K562 (cell line): Measurements from ENCODE around the gene C3AR1. TPM values are rescaled to one million over a fixed set of nuclear protein-coding genes. Genes with fewer than 3 reads are reported as not detected.

Source experiments
- CBX2 ChIP-seq: fragments of 200-600 bp; sonication (generic); IDR thresholded peaks from one replicate; pipeline ENCODE4 v1.6.1; 2012; ENCODE audit warnings: mild to moderate bottlenecking, low read length, inconsistent platforms; ENCODE audit not compliant: insufficient read depth, poor library complexity, severe bottlenecking
- FOXA1 ChIP-seq: fragments of 450-650 bp; IDR thresholded peaks from 2 replicates; pipeline ENCODE4 v1.6.1; 2016; ENCODE audit warnings: mild to moderate bottlenecking, borderline replicate concordance
- HMG20B ChIP-seq: fragments of 250-450 bp; sonication (Bioruptor Pico); IDR thresholded peaks from 2 replicates; pipeline ENCODE4 v1.5.0; 2021; ENCODE audit warnings: mild to moderate bottlenecking
- MEF2D ChIP-seq: conservative IDR thresholded peaks from 2 replicates; pipeline ENCODE4 v1.6.1; 2016; ENCODE audit warnings: low read depth, missing genetic modification characterization, missing compliant biosample characterization
- MGA ChIP-seq: fragments of 450-650 bp; IDR thresholded peaks from 2 replicates; pipeline ENCODE4 v1.6.1; 2016; ENCODE audit warnings: mild to moderate bottlenecking, moderate library complexity
- PTBP1 ChIP-seq: fragments of 200-400 bp; formaldehyde crosslinking; IDR thresholded peaks from 2 replicates; pipeline ENCODE4 v1.6.1; 2017; ENCODE audit warnings: low read depth, low read length
- ZNF318 ChIP-seq, 2 experiments: fragments of 450-650 bp; IDR thresholded peaks; 2 replicates each; pipeline ENCODE4 v1.6.1; 2016; ENCODE audit warnings: mild to moderate bottlenecking in 2 of 2, borderline replicate concordance in 1 of 2, low read depth in 1 of 2, moderate library complexity in 1 of 2
- ZNF384 ChIP-seq: IDR thresholded peaks from 2 replicates; pipeline ENCODE4 v1.6.1; 2012; ENCODE audit warnings: low read depth, low read length, improper control_type of control experiment
- polyA plus RNA-seq, 8 experiments: library from polyadenylated mRNA; depleted of rRNA in 4 of 8; stranded (reverse) in 5 of 8; unstranded in 3 of 8; fragments of >200 nt; fragmentation: Nextera tagmentation in 2 of 8; fragmentation: Illumina TruSeq in 1 of 8; extraction: Ambion mirVana in 2 of 8; extraction: Trizol in 1 of 8; gene quantifications; 2 replicates each; pipeline versions ENCODE4 v1.2.1 to v1.2.3, GENCODE V29; 2011 to 2014; ENCODE audit warnings: inconsistent platforms in 1 of 8, missing spikeins in 1 of 8
- total RNA-seq, 7 experiments: library from RNA; depleted of rRNA in 6 of 7; stranded (reverse); fragments of >200 nt in 6 of 7; fragmentation: Illumina TruSeq in 2 of 7; extraction: Trizol in 2 of 7; gene quantifications; 2 replicates each; pipeline versions ENCODE4 v1.2.1 to v1.2.3, GENCODE V29; 2011 to 2021; ENCODE audit warnings: low replicate concordance in 1 of 7

C3AR1 gene
- total and polyA plus RNA-seq, 9 of the 15 experiments (the other 6 are each of a cell fraction or from before 2014, with no cell fraction given), result 2.2 to 12.9 (median 5.3) TPM

- TF ChIP-seq ZNF318 (IDR thresholded peaks at IDR 0.05; ENCODE audit: borderline replicate concordance in 1 of 2, low read depth in 1 of 2) (no peak), FOXA1 (no peak), ZNF384 (no peak), MGA (no peak), CBX2 (no peak), PTBP1 (no peak), HMG20B (CRISPR knock-in tag) (no peak), MEF2D (no peak)
Measured at GRCh38 chr12:8026291-8026900, 39.8 kb downstream of the C3AR1 start (continued).
